ENCODE measurements around the gene CHRM1. TPM values are rescaled to one million over a fixed set of nuclear protein-coding genes. Genes with fewer than 3 reads are reported as not detected.

CHRM1 gene
- polyA plus RNA-seq, 1 experiment = not detected

DNA sequence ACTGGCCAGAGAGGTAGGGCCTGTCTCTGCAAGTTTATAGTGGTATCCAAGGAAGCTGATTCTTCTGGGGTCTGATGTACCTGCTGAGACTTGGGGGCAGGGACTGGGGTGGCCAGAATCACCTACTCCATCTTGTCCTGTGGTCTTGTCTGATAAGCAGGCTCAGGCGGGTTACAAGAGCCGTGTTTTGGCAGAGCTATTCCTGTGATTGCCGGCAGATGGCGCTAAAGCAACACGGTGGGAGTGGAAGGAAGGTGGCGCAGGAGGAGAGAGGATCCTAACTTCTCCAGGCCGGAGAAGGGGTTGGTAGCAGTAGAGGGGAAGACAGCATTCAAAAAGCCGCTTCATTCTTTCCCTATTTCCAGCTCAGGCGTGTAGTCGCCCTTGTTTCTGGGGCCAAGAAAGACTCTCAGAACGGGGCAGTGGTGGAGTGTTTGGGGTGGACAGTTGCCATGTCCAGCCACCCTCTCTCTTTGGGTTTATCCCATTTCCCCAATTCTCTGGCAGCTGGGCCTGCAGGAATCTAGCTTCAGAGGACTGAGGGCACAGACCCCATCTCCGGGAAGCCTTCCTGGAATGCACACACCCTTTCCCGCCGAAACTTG is 15.1 kb downstream of the CHRM1 start:
- DNase-seq (ENCODE audit: low read depth, low spot score) = peak; percentile 69
- TF ChIP-seq, protein P1, sequence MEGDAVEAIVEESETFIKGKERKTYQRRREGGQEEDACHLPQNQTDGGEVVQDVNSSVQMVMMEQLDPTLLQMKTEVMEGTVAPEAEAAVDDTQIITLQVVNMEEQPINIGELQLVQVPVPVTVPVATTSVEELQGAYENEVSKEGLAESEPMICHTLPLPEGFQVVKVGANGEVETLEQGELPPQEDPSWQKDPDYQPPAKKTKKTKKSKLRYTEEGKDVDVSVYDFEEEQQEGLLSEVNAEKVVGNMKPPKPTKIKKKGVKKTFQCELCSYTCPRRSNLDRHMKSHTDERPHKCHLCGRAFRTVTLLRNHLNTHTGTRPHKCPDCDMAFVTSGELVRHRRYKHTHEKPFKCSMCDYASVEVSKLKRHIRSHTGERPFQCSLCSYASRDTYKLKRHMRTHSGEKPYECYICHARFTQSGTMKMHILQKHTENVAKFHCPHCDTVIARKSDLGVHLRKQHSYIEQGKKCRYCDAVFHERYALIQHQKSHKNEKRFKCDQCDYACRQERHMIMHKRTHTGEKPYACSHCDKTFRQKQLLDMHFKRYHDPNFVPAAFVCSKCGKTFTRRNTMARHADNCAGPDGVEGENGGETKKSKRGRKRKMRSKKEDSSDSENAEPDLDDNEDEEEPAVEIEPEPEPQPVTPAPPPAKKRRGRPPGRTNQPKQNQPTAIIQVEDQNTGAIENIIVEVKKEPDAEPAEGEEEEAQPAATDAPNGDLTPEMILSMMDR (IDR thresholded peaks at IDR 0.05; ENCODE audit: low read depth, low read length) = peak; percentile 100
- Histone ChIP-seq H3K27me3 (ENCODE audit: control insufficient read depth, insufficient read depth, low read length) (peaks cover 14% of the 10 kb centered on the region), H3K9me3 (ENCODE audit: control insufficient read depth, insufficient read depth, low read length) (no peaks in the 10 kb centered on the region; the same call in 1 of the 2 replicates), H3K4me3 (ENCODE audit: low read depth, low read length) (no peak overlapping the region), H3K27ac (ENCODE audit: low read depth, low read length) (no peak overlapping the region)
- ChIA-PET CTCF (interaction anchor here (0.5 to 14.6 kb wide), 37 partner anchors 9 to 1280 kb away, joined by 3 to 567 read pairs (median 6); partner anchors contain the start of genes CHRM1, SLC3A2 and STIP1), POLR2A (no interaction called here)

DNA sequence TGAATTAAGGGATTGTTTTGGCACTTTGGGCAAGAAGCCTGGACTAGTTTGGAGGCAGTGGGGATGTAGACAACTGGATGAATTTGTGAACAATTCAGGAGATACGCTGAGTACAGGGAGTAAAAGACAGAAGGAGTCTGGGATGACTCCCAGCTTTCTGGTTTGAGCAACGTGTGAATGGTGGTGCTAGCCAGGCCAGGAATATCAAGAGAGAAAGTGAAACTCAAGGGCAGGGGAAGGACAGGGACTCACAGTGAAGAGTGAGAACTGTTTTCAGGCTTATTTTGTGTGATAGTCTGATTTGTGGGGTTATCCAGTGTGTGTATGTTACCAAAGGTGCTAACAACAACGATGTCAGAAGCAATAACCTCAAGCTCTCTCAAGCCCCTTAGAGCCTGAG is 15.9 kb downstream of the CHRM1 start:
- TF ChIP-seq, protein P1 (IDR thresholded peaks at IDR 0.05; ENCODE audit: low read depth, low read length) = no peak
- no peak overlapping the region for H3K27ac ChIP-seq (ENCODE audit: low read depth, low read length)
- H3K9me3 ChIP-seq (ENCODE audit: control insufficient read depth, insufficient read depth, low read length) = no peaks in the 10 kb centered on the region; the same call in 1 of the 2 replicates
- no peak for DNase-seq (ENCODE audit: low read depth, low spot score)
- H3K4me3 ChIP-seq (ENCODE audit: low read depth, low read length) = no peak overlapping the region
- ChIA-PET CTCF (interaction anchor here (0.6 to 14.6 kb wide), 34 partner anchors 8 to 1281 kb away, joined by 3 to 567 read pairs (median 6); partner anchors contain the start of genes CHRM1, SLC3A2 and STIP1), POLR2A (no interaction called here)
- peaks cover 14% of the 10 kb centered on the region for H3K27me3 ChIP-seq (ENCODE audit: control insufficient read depth, insufficient read depth, low read length)

DNA sequence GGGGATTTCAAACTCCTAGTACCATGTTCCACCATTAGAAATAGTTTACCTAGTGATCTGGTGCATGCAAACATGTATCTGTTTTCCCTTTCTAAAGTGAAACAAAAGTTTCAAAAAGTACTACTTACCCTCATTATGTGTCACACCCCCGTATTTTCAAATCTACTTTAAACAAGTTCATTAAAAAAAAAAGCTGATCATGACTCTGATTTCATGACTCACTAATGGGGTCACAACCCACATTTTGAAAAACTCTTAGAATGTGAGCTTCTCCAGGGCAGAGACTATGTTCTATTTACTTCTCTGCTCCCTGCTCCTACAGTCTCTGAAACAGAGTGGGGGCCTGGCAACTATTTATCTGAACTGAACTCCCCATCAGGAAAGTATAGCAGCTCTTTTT is 18.2 kb downstream of the CHRM1 start:
- no peak for DNase-seq (ENCODE audit: low read depth, low spot score)
- peaks cover 14% of the 10 kb centered on the region for H3K27me3 ChIP-seq (ENCODE audit: control insufficient read depth, insufficient read depth, low read length)
- H3K27ac ChIP-seq (ENCODE audit: low read depth, low read length) = no peak overlapping the region
- H3K4me3 ChIP-seq (ENCODE audit: low read depth, low read length) = no peak overlapping the region
- TF ChIP-seq, protein P1 (IDR thresholded peaks at IDR 0.05; ENCODE audit: low read depth, low read length) = no peak
- ChIA-PET POLR2A (no interaction called here), CTCF (interaction anchor here (0.6 to 14.6 kb wide), 7 partner anchors 21 to 310 kb away, joined by 3 to 567 read pairs (median 6); no protein-coding TSS in a partner anchor)
- no peaks in the 10 kb centered on the region for H3K9me3 ChIP-seq (ENCODE audit: control insufficient read depth, insufficient read depth, low read length)

DNA sequence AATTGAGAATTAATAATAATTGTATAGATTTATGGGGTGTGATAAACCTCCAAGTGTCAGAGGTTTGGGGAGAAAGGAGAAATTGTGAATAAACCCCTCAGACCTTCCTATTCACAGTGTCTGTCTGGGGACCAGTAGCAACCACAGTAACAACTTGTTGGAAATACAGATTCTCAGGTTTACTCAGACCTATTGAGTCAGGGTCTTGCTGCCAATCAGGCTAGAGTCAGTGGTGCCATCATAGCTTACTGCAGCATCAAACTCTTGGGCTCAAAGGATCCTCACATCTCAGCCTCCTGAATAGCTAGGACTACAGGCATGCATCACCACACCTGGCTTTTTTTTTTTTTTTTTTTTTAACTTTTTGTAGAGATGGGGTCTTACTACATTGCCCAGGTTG is 23.1 kb downstream of the CHRM1 start:
- no peak overlapping the region for H3K4me3 ChIP-seq (ENCODE audit: low read depth, low read length)
- H3K9me3 ChIP-seq (ENCODE audit: control insufficient read depth, insufficient read depth, low read length) = no peaks in the 10 kb centered on the region
- H3K27ac ChIP-seq (ENCODE audit: low read depth, low read length) = no peak overlapping the region
- TF ChIP-seq, protein P1 (IDR thresholded peaks at IDR 0.05; ENCODE audit: low read depth, low read length) = no peak
- POLR2A ChIA-PET = no interaction called here
- peaks cover 17% of the 10 kb centered on the region for H3K27me3 ChIP-seq (ENCODE audit: control insufficient read depth, insufficient read depth, low read length)
- CTCF ChIA-PET = interaction anchor here (0.7 to 1.6 kb wide), 2 partner anchors 9 to 126 kb away, joined by 9 to 12 read pairs; no protein-coding TSS in a partner anchor
- DNase-seq (ENCODE audit: low read depth, low spot score) = no peak

DNA sequence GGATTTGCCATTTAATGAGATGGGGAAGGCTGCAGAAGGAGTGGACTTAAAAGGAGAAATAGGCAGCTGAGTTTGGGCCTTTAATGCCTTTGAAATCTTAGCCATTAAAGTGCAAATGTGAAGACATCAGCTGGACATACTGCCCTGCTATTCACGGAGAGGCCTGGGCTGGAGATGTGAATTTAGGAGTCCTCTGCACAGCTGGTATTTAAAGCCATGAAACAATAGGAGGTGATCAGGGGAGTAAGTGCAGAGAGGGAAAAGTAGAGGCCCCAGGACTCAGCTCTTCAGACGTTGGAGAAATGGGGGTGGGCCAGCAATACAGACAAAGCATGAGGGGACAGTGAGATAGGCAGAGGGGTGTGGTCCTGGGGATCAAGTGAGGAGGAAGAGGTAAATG is 23.9 kb downstream of the CHRM1 start:
- no peak for DNase-seq (ENCODE audit: low read depth, low spot score)
- ChIA-PET POLR2A (no interaction called here), CTCF (interaction anchor here (1.0 to 1.6 kb wide), 2 partner anchors 8 to 126 kb away, joined by 5 to 9 read pairs; no protein-coding TSS in a partner anchor)
- TF ChIP-seq, protein P1 (IDR thresholded peaks at IDR 0.05; ENCODE audit: low read depth, low read length) = no peak
- Histone ChIP-seq H3K4me3 (ENCODE audit: low read depth, low read length) (no peak overlapping the region), H3K27me3 (ENCODE audit: control insufficient read depth, insufficient read depth, low read length) (peaks cover 14% of the 10 kb centered on the region), H3K27ac (ENCODE audit: low read depth, low read length) (no peak overlapping the region), H3K9me3 (ENCODE audit: control insufficient read depth, insufficient read depth, low read length) (no peaks in the 10 kb centered on the region)
